Measurements from ENCODE around the gene ANKRD40. TPM values are rescaled to one million over a fixed set of nuclear protein-coding genes. Genes with fewer than 3 reads are reported as not detected.
"Not testable (repeated sequence)": the region's sequence is repeated elsewhere in the genome, so short reads cannot be mapped to it uniquely, and the experiment has no call there.

The ANKRD40 gene
- total and polyA plus RNA-seq, 2 donors = 11.9 to 16.6 TPM

DNA sequence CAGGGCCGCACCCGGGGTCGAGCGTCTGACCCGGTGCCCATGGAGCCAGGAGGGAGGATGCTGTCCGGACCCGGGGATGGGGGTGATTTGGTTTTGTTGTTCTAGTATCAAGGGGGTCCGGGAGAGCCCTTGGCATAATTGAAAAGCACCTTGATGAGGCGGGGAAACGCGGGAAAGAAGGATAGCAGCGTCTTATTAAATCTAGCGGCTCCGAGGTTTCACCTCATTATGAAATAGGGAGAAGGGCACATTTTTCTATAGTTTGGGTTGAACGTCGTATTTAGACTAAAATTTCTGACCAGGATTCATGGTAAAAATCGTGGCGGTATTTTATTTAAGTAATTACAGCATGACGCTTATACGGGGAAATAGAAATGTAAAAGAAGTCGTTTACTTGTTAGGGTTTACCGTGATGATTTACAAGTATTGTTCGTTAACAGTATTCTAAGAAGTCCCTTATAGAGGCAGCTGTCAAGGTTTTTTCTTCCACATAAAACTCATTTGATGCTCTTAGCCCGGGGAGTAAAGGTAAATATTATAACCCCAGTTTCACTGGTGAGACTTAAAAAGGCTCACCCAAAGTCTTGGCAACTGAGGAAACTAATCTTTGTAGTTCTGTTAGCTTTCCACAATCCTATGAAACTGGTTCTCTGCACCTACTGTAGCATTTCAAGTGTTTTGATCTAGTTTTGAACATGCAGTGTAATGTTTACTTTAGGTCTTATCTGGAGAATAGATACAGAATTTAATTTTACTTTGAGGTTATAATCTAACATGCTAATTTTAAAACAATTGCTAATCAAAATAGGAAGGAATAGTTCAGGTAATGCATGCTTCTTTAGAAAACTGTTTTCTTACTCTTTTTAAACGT, 12.4 kb upstream of the ANKRD40 start:
- peak overlapping the region; percentile 98 to 99 for H3K27ac ChIP-seq (ENCODE audit: low read depth in 1 of 2, low read length in 1 of 2)
- WGBS = under 1% methylated on average over 25 of the region's 25 CpGs
- H3K4me3 ChIP-seq (ENCODE audit: low read length in 2 of 2) = peak overlapping the region; percentile 97 to 98
- H3K36me3 ChIP-seq (ENCODE audit: control insufficient read depth in 2 of 2, insufficient read depth in 2 of 2, low read length in 1 of 2) = peaks cover 0 to 9% of the 10 kb centered on the region in 2 donors
- H3K27me3 ChIP-seq (ENCODE audit: control insufficient read depth in 2 of 2, insufficient read depth in 1 of 2, low read length in 1 of 2) = no peaks in the 10 kb centered on the region
- H3K4me1 ChIP-seq (ENCODE audit: control insufficient read depth in 2 of 2, insufficient read depth in 2 of 2, low read length in 2 of 2) = peaks cover 18 to 20% of the 10 kb centered on the region in 2 donors
- peak in 3 of 9 donors; percentile 14 to 39 (median 18) for DNase-seq (ENCODE audit: low read depth in 6 of 9, low spot score in 9 of 9)
- H3K9me3 ChIP-seq (ENCODE audit: control insufficient read depth in 2 of 2, insufficient read depth in 1 of 2, low read length in 1 of 2) = no peaks in the 10 kb centered on the region

DNA sequence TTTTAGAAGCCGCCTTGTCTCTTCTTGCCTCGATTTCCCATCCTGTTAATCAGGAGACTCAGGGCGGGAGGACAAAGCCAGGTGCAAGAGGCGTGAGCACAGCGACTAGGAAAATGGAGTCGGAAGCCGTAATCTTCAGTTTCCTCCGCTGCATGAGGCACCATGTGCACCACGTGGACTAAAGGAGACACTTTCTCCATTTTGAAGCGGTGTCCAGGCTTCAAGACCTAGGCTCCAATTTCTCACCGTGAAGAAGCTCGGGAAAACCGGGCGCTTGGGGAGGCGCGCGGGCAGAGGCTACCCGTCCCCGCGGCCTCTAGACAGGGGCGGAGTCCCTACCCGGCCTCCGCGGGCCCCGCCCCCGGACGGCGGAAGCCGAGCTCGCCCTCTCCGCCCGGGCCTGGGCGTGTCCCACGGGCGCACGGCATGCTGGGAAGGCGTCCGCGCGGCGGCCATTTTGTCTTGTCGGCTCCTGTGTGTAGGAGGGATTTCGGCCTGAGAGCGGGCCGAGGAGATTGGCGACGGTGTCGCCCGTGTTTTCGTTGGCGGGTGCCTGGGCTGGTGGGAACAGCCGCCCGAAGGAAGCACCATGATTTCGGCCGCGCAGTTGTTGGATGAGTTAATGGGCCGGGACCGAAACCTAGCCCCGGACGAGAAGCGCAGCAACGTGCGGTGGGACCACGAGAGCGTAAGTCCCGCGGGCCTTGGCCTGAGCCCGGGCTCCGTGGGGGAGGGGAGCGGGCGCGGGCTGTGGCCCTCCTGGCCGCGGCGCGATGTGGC, 11.6 kb upstream of the ANKRD40 start, which contains the start of gene LUC7L3:
Gene LUC7L3, plus strand, starts transcription at position 460 of the 780 bp plus-strand sequence. Its CDS starts 130 bp downstream, at position 590.
- DNase-seq (ENCODE audit: low read depth in 6 of 9, low spot score in 9 of 9) = peak; percentile 79 to 97 (median 92)
- peaks cover 18 to 20% of the 10 kb centered on the region in 2 donors for H3K4me1 ChIP-seq (ENCODE audit: control insufficient read depth in 2 of 2, insufficient read depth in 2 of 2, low read length in 2 of 2)
- 2% methylated on average over 76 of the region's 76 CpGs for WGBS
- peak within 1 kb of the TSS; percentile 97 to 98 for H3K4me3 ChIP-seq (ENCODE audit: low read length in 2 of 2)
- no peaks in the 10 kb centered on the region for H3K27me3 ChIP-seq (ENCODE audit: control insufficient read depth in 2 of 2, insufficient read depth in 1 of 2, low read length in 1 of 2)
- H3K9me3 ChIP-seq (ENCODE audit: control insufficient read depth in 2 of 2, insufficient read depth in 1 of 2, low read length in 1 of 2) = no peaks in the 10 kb centered on the region
- H3K27ac ChIP-seq (ENCODE audit: low read depth in 1 of 2, low read length in 1 of 2) = peak within 1 kb of the TSS; percentile 98 to 99
- peaks cover 0 to 9% of the 10 kb centered on the region in 2 donors for H3K36me3 ChIP-seq (ENCODE audit: control insufficient read depth in 2 of 2, insufficient read depth in 2 of 2, low read length in 1 of 2)

DNA sequence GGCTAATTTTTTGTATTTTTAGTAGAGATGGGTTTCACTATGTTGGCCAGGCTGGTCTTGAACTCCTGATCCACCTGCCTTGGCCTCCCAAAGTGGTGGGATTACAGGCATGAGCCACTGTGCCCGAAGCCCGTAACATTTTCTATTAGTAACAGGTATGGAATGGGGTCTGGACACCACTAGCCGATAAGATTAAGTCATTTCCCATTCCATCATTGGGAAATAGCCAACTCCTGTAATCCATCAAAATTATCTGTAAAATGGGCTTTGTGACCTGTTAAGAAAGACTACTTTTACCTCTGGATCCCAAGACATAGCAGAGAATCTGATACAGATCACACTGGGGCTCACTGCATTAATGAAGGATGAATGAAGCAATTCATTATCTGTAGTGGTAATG, 7.8 kb upstream of the ANKRD40 start:
- Histone ChIP-seq H3K27me3 (ENCODE audit: control insufficient read depth in 2 of 2, insufficient read depth in 1 of 2, low read length in 1 of 2) (no peaks in the 10 kb centered on the region), H3K36me3 (ENCODE audit: control insufficient read depth in 2 of 2, insufficient read depth in 2 of 2, low read length in 1 of 2) (no peaks in the 10 kb centered on the region)
- 95% methylated on average over 3 of the region's 3 CpGs for WGBS

DNA sequence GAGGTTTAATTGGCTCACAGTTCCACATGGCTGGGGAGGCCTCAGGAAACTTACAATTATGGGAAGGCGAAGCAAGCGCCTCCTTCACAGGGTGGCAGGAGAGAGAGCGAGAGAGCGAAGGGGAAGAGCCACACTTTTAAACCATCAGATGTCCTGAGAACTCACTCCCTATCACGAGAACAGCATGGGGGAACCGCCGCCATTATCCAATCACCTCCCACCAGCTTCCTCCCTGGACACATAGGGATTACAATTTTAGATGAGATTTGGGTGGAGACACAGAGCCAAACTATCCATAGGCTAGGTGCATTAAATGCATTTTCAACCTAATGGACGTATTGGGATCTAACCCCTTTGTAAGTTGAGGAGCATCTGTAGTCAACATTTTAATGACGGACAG, 4.9 kb upstream of the ANKRD40 start:
- H3K4me1 ChIP-seq (ENCODE audit: control insufficient read depth in 2 of 2, insufficient read depth in 2 of 2, low read length in 2 of 2) = peaks cover 7 to 11% of the 10 kb centered on the region in 2 donors
- 98% methylated on average over 9 of the region's 9 CpGs for WGBS
- no peaks in the 10 kb centered on the region for H3K27me3 ChIP-seq (ENCODE audit: control insufficient read depth in 2 of 2, insufficient read depth in 1 of 2, low read length in 1 of 2)
- no peaks in the 10 kb centered on the region for H3K36me3 ChIP-seq (ENCODE audit: control insufficient read depth in 2 of 2, insufficient read depth in 2 of 2, low read length in 1 of 2)
- H3K4me3 ChIP-seq (ENCODE audit: low read length in 2 of 2) = no peak overlapping the region
- no peak for DNase-seq (ENCODE audit: low read depth in 6 of 9, low spot score in 9 of 9)
- H3K9me3 ChIP-seq (ENCODE audit: control insufficient read depth in 2 of 2, insufficient read depth in 1 of 2, low read length in 1 of 2) = no peaks in the 10 kb centered on the region
- no peak overlapping the region for H3K27ac ChIP-seq (ENCODE audit: low read depth in 1 of 2, low read length in 1 of 2)

More for the DNA sequence above, 7.8 kb upstream of the ANKRD40 start:
- Histone ChIP-seq H3K27ac (ENCODE audit: low read depth in 1 of 2, low read length in 1 of 2) (no peak overlapping the region), H3K4me1 (ENCODE audit: control insufficient read depth in 2 of 2, insufficient read depth in 2 of 2, low read length in 2 of 2) (peaks cover 4 to 6% of the 10 kb centered on the region in 2 donors), H3K4me3 (ENCODE audit: low read length in 2 of 2) (no peak overlapping the region), H3K9me3 (ENCODE audit: control insufficient read depth in 2 of 2, insufficient read depth in 1 of 2, low read length in 1 of 2) (no peaks in the 10 kb centered on the region)
- DNase-seq (ENCODE audit: low read depth in 6 of 9, low spot score in 9 of 9) = no peak

DNA sequence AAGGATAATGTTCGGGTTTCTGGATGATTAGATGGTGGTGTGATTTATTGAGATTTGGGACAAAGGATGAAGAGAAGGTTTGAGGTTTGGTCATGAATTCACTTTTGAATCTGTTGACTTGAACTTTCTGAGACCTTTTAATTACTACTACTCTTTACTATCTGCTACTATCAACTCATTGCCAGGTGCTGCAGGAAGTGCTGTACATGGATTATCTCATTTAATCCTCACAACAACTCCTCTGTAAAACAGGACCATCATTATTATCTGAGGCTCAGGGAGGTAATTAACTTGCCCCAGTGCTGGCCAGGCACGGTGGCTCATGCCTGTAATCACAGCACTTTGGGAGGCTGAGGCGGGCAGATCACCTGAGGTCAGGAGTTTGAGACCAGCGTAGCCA, 2.9 kb upstream of the ANKRD40 start:
- 96% methylated on average over 4 of the region's 4 CpGs for WGBS
- H3K4me1 ChIP-seq (ENCODE audit: control insufficient read depth in 2 of 2, insufficient read depth in 2 of 2, low read length in 2 of 2) = peaks cover 7 to 21% of the 10 kb centered on the region in 2 donors
- H3K27me3 ChIP-seq (ENCODE audit: control insufficient read depth in 2 of 2, insufficient read depth in 1 of 2, low read length in 1 of 2) = no peaks in the 10 kb centered on the region
- no peak overlapping the region for H3K4me3 ChIP-seq (ENCODE audit: low read length in 2 of 2)
- no peaks in the 10 kb centered on the region for H3K36me3 ChIP-seq (ENCODE audit: control insufficient read depth in 2 of 2, insufficient read depth in 2 of 2, low read length in 1 of 2)
- no peaks in the 10 kb centered on the region for H3K9me3 ChIP-seq (ENCODE audit: control insufficient read depth in 2 of 2, insufficient read depth in 1 of 2, low read length in 1 of 2)
- no peak for DNase-seq (ENCODE audit: low read depth in 6 of 9, low spot score in 9 of 9)
- H3K27ac ChIP-seq (ENCODE audit: low read depth in 1 of 2, low read length in 1 of 2) = no peak overlapping the region

DNA sequence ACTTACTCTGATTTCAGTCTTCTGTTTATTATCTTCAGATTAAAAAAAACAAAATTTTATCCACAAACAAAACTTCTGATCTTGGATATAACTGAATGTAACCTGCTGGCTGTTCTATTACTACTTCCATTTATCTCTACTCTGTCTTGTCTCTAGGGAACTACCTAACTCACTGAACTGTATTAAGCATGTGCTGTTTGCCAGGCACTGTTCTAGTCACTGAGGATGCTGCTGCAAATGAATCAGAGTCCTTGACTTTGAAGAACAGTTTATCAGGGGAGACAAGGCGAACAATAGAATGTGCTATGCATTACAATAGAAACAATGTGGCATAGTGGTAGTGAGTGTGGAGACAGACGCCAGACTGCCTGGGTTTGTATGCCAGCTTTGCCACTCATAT, 2.3 kb upstream of the ANKRD40 start:
- no peaks in the 10 kb centered on the region for H3K9me3 ChIP-seq (ENCODE audit: control insufficient read depth in 2 of 2, insufficient read depth in 1 of 2, low read length in 1 of 2)
- H3K27ac ChIP-seq (ENCODE audit: low read depth in 1 of 2, low read length in 1 of 2) = no peak overlapping the region
- H3K36me3 ChIP-seq (ENCODE audit: control insufficient read depth in 2 of 2, insufficient read depth in 2 of 2, low read length in 1 of 2) = no peaks in the 10 kb centered on the region
- peaks cover 7 to 21% of the 10 kb centered on the region in 2 donors for H3K4me1 ChIP-seq (ENCODE audit: control insufficient read depth in 2 of 2, insufficient read depth in 2 of 2, low read length in 2 of 2)
- H3K4me3 ChIP-seq (ENCODE audit: low read length in 2 of 2) = no peak overlapping the region
- no peaks in the 10 kb centered on the region for H3K27me3 ChIP-seq (ENCODE audit: control insufficient read depth in 2 of 2, insufficient read depth in 1 of 2, low read length in 1 of 2)
- WGBS = 98% methylated on average over 2 of the region's 2 CpGs
- no peak for DNase-seq (ENCODE audit: low read depth in 6 of 9, low spot score in 9 of 9)

DNA sequence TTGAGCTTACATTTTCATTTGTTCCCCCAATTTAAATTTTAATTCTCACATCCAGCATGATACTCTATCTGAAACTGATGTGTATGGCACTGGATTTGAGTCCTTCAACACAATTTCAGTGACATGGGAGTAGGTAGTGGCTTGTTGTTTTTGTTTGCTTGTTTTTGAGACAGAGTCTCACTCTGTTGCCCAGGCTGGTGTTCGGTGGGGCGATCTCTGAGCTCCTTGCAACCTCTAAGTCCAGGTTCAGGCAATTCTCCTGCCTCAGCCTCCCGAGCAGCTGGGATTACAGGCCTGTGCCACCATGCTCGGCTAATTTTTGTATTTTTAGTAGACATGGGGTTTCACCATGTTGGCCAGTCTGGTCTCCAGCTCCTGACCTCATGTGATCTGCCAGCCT, 1.3 kb upstream of the ANKRD40 start:
- H3K9me3 ChIP-seq (ENCODE audit: control insufficient read depth in 2 of 2, insufficient read depth in 1 of 2, low read length in 1 of 2); H3K27me3 ChIP-seq (ENCODE audit: control insufficient read depth in 2 of 2, insufficient read depth in 1 of 2, low read length in 1 of 2); H3K36me3 ChIP-seq (ENCODE audit: control insufficient read depth in 2 of 2, insufficient read depth in 2 of 2, low read length in 1 of 2); H3K4me3 ChIP-seq (ENCODE audit: low read length in 2 of 2); DNase-seq (ENCODE audit: low read depth in 6 of 9, low spot score in 9 of 9): not testable (repeated sequence)
- Histone ChIP-seq H3K27ac (ENCODE audit: low read depth in 1 of 2, low read length in 1 of 2) (peak overlapping the region; percentile 93), H3K4me1 (ENCODE audit: control insufficient read depth in 2 of 2, insufficient read depth in 2 of 2, low read length in 2 of 2) (peaks cover 7 to 21% of the 10 kb centered on the region in 2 donors)
- whole genome bisulfite sequencing = 96% methylated on average over 4 of the region's 4 CpGs

DNA sequence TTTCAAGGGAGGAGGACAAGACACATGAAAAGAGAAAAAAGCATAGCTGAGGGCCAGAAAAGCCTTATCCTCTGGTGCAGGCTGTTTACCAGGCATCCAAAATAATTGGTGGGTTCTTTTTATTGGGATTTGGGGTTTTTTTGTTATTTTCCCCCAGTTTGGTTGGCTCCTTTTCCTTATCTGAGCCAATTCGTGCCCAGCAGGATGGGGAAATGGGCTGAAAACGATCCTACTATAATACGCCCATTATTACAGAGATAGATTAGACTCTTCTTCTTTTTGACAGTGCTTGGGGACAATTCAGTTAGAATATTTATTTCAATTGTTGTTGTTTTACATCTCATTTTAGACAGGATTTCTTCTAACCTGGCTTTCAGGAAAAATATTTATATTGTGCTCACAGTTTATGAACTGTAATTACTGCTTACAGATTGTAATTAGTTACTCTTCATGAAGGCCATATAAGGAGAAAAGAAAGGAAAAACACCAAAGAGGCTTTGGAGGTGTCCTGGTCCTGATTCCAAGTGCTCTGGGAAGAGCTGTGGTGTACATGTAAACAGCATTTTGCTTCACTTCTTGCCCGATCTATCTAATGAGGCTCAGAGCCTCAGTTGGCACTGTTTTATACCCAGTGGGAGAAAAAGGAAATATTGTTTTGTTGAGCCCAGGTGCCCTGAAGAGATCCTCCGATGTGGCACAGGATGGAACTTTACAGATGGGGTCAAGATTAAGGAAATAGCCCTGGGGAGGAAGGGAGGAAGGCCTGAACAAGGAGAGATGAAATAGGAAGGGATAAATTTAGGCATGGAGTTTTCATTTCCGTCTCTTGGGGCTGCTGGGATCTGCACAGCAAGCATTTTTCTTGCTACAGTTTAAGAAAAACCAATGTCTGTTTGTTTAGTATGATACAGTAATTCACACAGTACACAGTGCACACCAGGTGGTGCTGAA, 611 bp upstream of the ANKRD40 start:
- Histone ChIP-seq H3K27me3 (ENCODE audit: control insufficient read depth in 2 of 2, insufficient read depth in 1 of 2, low read length in 1 of 2) (no peaks in the 10 kb centered on the region), H3K9me3 (ENCODE audit: control insufficient read depth in 2 of 2, insufficient read depth in 1 of 2, low read length in 1 of 2) (no peaks in the 10 kb centered on the region), H3K27ac (ENCODE audit: low read depth in 1 of 2, low read length in 1 of 2) (peak overlapping the region; percentile 93 to 97), H3K36me3 (ENCODE audit: control insufficient read depth in 2 of 2, insufficient read depth in 2 of 2, low read length in 1 of 2) (peaks cover under 1 to 4% of the 10 kb centered on the region in 2 donors), H3K4me1 (ENCODE audit: control insufficient read depth in 2 of 2, insufficient read depth in 2 of 2, low read length in 2 of 2) (peaks cover 7 to 21% of the 10 kb centered on the region in 2 donors), H3K4me3 (ENCODE audit: low read length in 2 of 2) (peak overlapping the region; percentile 72 to 87)
- 6% methylated on average over 6 of the region's 6 CpGs for WGBS
- DNase-seq (ENCODE audit: low read depth in 6 of 9, low spot score in 9 of 9) = peak in 4 of 9 donors; percentile 26 to 67 (median 41)

Measured in thymus (tissue), 11 donors.